ENCODE measurements around the gene TMEM179B.
A peak's percentile ranks its signal among the peaks of the same experiment; 100 is the strongest.
"Not testable (repeated sequence)": the region's sequence is repeated elsewhere in the genome, so short reads cannot be mapped to it uniquely, and the experiment has no call there.

Gene TMEM179B

DNA sequence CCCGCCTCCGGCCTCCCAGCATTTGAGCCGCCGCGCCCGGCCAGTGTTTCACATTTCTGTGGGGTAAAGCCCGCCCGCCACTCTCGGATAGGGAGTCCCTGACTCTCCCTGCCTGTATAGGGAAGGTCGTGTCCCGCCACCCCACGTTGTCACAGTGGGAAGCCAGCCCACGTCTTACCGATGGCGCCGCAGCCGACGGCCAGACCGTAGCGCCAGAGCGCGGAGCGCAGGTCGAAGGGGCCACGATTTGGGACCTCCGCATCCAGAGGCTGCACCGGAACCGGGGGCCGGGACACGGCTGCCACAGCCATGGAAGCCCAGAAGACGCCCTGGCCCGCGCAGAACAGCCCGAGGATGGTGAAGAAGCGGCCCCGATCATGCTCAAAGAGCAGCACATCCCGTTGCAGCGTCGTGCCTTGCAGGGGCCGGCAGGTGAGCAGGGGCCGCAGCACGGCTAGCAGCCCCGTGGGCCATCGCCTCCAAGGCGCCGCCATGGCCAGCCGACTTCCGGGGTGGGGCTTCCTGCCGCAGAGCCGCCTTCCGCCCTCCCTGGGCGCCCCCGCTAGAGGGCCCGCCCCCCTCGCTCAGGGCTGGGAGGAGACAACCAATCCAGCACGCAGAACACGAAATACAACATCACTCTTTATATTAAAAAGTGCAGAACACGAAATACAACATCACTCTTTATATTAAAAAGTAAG is 4.4 kb downstream of the TMEM179B start, which contains the start of gene TMEM223:
Gene TMEM223 (minus strand): TSS at position 506 of the 701 bp plus-strand sequence. CDS start 12 bp downstream, at position 494.
- peak; percentile 93 for DNase-seq

DNA sequence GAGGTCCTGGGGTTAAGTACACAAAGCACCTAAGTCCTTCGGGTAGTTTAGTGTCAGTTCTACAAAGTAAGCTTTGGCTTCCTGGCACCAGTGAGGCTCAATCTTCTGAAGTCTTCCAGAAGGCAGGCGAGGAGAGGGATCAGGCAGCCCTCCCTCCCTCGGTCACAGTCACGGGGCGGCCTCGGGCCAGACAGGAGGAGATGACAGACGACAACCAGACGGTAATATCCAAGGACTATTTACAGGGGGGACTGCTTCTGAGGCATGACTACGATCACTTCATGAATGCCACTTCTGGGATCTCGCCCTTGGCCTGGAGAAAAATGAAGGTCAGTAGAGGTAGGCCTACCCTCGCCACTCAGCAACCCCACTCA is 5.0 kb downstream of the TMEM179B start:
- DNase-seq = no peak

DNA sequence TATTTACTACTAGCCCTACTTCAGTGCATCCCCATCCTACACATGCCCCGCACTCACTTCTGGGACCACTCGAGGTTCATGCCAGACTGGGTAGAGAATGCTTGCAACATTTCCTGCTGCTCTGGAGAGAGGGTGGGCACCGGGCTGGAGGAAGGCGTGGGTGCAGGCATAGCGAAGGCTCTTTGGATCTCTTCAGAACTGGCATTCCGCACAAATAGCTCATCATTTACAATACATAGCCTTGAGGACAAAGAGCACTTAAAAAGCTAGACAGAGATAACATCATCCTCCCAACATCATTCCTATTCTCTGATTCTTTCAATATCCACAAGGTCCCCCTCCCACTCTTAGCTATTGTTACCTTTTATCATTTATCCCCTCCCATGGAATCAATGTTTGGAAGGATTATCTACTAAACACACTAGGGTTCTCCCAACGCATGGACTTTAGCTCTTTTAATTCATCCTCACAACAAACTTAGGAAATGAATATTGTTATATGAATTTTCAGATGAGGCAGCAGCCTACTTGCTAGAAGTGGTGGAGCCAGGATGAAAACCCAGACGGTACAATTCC is 7.1 kb downstream of the TMEM179B start:
- DNase-seq = no peak

DNA sequence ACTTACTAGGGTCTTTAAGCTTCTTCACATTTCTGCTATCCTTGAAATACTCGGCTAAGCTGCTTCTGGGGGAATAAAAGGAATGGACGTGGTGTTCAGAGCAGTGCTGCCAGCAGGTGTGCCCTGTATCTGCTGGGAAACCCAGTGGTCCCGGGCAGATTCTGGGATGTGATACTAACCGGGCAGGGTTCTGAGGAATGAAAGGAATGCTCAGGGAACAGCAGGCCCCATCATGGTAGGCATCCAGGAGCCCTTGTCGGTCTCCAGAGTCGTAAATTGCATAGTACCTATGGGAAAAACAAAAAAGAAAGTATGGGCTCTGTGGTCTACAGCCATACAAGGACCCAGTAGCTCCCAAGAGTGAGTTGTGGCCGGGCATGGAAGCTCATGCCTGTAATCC is 9.1 kb downstream of the TMEM179B start:
- no peak for DNase-seq

DNA sequence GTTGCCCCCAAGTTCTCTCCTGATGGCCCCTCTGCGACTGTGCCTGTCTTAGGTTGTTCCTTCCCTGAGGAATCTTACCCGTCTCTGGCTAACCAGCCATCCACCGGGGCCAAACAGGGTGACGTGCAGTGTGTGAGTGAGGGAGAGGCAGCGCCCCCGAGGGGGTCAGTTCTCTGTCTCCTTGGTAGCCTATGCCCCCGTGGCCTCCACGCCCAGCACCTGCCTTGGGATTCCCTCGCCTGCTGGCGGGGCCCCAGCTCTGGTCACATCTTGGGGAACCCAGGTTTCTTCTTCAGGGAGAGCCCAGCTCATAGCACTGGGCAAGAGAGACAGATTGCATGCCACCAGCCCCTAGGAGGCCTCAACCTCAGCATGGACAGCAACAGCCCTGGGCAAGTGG is 12.3 kb downstream of the TMEM179B start:
- DNase-seq = no peak

DNA sequence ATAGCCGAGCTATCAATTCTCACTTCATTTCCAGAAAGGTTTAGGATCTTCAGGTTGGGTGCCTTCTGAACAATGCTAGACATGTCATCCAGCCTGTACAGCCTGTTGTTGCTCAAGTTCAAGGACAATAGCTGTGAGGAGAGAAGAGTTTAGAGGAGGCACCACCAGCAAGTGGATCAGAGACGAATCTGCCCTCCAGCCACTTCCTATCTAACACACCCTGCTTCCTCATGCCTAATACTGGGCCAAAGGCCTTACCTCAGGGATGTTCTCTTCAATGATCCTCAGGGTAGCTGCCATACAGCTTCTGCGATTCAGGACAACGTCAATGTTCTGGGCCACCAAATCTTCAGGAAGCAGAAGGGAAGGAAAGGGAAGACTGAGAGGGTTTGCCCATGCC is 13.9 kb downstream of the TMEM179B start:
- DNase-seq = no peak

DNA sequence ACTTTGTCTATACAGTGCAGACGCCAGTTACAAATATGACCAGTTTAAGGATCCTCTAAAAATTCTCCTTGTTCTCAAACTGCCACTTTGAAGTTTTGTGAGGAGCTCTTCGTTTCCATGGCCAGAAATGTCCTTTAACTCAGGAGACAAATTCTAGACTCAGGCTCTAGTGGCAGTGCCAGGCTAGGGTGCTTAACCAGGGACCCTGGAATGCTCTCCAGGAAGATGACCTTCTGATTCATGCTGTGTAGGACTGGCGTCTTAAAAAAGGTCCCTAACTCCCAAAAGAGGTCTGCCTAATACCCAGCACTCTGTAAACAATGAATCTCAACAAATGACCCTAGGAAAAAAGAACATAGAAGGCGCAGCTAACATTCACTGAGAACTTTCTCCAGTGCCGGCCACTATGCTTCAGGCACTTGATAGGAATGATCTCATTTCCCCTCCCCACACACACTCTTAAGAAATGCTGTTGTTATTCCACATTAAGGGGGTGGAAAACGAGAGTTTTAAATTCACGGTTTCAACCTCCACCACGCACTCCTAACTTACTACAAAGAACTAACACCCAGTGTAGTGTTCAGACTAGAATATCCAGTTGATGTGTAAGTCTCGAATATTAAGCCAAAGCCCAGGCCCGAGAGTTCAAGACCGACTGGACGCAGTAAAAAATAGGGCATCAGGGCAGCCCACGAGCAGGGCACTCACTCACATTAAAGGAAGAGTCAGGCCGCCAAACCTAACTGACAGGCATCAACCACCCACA is 17.3 kb downstream of the TMEM179B start:
- peak; percentile 18 for DNase-seq

DNA sequence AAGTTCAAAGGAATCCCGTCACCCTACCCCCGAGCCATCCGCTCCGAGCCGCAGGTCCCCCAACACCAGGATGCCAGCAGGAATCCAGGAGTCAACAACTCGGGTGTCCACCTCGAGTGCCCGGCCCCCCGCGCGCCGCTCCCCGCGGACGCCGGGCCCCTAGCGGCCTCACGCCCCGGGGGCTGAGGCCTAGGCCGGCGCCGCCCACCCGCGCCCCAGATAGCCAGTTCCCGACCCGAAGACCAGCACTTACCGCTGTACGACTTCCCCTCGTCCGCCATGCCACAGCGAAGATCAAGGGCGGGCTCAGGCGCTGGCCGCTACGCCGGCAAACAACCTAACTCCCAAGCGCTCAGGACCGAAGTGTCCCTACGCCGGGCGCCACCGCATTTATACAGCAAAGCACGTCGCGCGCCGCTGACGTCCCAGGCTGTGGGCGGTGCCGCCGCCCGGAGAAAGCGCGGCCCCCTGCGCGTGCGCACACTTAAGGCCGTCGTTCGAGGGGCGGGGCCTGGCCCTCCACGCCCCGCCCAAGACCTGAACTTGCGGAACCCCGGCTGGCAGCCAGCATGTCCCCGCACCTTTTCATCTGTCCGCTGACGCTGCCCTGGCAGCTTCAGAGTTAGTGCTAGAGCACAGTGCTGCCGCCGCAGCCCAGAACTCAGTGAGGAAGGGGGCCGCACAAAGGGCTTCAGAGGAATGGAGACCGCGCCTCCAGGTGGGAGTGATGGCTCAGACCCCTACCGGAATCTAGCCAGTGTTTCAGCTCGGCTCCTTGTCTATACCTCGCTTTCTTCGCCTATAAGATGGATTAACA is 18.1 kb downstream of the TMEM179B start, which contains the start of gene NXF1:
Gene NXF1 (minus strand): TSS at position 365 of the 817 bp plus-strand sequence. CDS start 84 bp downstream, at position 281.
- peak; percentile 97 for DNase-seq

DNA sequence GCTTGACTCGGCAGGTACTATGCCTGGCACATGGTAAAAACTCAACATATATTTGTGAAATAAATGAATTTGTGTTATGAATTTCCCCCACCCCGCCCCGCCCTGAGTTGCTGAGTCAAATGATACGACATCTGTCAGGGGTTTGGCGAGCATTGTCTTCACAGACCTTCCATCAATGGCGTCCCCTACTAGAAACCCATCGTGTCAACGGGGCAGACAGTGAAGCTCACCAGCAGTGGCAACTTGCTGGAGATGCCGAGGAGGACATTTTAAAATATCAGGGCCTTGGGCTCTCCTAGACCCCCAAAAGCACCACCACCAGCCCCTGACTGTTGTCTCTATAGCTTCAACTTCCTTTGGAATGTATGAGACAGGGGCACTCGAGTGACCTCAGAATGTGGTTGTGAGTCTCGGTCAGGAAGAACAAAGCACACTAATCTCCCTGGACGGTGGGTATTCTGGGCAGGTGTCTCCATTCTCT is 18.8 kb downstream of the TMEM179B start:
- DNase-seq = peak; percentile 46

DNA sequence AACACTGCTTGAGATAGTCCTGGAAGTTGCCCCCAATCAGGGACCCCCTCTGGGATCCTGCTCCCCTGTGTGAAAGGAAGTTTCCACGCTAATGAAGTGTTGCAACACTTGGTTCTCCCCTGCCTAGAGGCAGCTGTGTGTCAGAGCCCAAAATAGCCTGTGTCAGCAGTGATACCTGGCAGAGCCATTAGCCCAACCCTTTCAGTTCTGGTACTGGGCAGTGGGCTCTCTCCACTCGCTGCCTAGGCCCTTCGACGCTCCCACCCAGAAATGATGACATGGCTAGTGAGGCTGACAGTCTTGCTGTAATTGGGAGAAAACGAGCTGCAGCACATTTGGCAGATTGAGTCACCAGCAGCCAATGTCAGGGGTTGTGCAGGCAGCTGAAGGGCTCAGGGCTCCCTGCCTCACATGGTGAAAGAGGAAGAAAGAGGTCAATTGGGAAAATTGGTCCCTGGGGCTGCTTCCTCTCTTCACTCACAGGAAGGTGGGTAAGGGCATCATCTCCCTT is 19.5 kb downstream of the TMEM179B start:
- no peak for DNase-seq

DNA sequence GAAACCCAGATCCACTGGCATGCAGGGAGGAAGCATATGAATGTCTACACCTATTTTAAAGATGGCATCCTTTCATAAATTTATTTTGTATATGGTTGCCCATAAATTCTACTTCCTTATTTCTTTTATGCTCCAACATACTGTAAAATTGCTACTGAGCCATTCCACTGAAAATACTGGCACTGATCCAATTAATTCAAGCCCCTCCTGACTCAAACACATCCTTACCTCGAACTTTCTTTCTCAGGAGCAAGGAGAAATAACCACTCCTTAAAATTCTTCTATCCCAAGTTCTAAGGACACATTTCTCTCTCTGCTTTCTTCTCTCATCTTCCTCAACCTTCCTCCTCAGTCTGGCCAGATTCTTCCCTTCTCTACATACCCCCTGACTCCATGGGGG is 23.5 kb downstream of the TMEM179B start:
- no peak for DNase-seq

DNA sequence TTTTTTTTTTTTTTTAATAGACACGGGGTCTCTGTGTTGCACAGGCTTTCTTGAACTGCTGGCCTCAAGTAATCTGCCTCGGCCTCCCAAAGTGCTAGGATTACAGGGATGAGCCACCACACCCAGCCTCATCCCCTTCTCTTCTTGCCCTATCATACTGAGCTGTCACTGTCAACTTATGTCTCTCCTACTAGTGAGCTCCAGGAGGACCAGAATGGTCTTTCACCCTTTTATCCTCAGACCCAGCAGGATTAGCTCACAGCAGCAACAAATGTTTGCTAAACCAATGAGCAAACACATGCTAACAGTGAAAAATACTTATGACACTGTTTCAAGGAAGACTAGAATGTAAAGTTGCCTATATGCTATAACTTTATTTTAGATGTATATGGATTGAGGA is 24.5 kb downstream of the TMEM179B start:
- no peak for DNase-seq

DNA sequence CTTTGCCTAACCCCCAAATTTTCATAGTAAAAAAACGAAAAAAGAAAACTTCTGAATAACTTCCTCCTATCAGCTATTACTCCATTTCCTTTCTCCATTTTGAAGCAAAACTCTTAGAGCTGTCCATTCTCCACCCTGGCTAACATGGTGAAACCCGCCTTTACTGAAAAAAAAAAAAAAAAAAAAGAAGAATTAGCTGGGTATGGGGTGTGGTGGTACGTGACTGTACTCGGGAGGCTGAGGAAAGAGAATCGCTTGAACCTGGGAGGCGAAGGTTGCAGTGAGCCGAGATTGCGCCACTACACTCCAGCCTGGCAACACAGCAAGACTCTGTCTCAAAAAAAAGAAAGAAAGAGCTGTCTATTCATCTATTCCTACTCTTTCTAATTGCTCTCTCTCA is 29.4 kb downstream of the TMEM179B start:
- DNase-seq = no peak

DNA sequence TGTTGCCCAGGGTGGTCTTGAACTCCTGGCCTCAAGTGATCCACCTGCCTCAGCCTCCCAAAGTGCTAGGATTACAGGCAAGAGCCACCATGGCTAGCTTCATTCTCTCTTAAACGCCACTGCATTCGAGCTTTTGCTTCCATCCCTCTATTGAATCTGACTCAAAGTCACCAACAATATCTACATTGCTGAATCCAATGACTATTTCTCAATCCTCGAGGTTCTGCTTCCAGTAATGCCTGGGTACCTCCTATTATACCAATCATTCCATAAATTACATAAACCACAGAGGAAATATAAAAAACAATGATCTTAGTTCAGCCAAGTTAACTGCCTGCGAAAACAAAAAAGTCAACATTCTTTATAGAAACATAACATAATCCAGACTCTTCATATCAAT is 29.9 kb downstream of the TMEM179B start:
- no peak for DNase-seq

DNA sequence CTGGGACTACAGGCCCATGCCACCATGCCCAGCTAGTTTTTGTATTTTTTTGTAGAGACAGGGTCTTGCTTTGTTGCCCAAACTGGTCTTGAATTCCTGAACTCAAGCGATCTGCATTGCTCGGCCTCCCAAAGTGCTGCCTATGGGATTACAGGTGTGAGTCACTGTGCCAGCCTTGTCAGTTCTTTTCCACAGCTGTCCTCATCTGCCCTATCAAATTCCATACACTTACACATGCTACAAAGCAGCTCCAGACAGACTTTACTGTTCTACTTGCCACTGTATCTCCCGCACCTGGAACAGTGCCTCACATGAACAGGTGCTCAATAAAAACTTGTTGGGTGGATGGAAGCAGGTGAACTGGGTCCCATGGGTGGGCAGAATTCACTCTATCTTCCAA is 36.5 kb downstream of the TMEM179B start:
- DNase-seq = no peak

DNA sequence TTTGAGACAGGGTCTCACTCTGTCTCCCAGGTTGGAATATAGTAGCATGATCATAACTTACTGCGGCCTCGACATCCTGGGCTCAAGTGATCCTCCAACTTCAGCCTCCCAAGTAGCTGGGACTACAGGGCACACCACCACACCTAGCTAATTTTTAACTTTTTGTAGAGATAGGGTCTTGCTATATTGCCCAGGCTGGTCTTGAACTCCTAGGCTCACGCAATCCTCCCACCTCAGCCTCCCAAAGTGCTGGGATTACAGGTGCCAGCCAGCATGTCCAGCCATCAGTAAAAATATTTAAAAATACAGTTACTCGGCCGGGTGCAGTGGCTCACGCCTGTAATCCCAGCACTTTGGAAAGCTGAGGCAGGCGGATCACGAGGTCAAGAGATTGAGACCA is 40.9 kb downstream of the TMEM179B start:
- DNase-seq = not testable (repeated sequence)

DNA sequence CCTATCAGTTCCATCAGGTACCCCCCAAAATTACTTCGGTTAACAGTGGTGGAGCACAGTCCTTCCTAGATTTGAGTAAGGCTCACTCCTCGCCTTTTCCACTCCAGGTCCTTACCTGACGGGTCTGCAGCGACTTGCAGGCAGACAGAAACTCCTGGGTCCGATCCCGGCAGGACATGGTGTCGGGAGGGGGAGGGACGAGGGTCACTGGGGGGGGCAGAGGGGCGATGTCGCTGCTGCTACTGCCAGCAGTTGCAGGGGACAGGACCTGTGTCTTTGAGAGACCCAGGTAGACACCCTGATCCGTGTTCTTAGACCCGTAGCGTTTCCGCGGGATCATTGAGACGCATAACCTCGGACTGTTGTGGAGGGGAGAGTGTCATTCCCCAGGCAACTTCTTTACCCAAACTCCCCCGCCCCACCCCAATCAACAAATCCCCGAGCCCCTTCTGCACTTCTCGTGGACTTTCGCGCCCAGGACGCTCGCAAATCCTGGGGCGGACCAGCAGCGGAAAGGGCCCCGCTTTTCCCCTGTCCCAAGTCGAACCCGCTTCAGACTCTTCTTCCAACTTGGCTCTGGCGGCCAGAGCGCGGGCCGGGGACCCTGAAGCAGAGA is 43.8 kb downstream of the TMEM179B start:
- no peak for DNase-seq

DNA sequence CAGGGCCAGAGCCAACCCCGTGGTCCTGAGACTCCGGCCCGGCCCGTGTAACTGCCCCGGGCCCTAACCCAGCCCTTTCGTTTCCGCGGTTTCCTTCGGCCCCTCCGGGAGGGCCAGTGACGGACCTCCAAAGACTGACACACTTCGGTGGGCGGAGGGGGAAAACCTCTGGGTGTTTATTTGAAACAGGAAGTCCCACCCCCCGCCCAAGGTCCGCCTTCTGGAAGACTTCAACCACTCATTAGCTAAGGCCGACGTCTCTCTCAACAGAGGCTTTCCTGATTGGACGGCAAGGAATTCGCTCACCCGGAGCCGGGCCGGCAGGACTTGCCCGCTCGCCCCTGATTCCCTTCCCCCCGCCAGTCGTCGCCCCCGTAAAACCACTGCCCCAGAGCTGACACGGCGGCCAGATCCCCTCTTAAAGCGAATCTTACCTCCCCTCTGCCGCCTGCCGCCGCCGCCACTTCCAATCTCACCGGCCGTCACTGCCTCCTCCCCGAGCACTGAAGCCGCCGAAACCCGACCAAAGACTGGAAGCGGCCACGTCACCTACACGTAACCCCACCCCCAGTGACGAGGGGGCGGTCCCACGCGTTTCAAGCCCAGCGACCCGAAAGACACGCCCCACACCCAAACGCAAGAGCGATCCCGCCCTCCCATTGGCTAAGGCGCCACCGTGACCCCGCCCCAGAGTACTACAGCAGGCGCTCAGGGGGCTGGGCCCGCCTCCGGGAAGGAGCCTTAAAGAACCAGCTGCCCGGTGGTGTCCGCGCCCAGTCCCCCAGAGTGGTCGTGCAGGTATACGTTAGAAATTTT is 44.5 kb downstream of the TMEM179B start, which contains the start of gene STX5:
Gene STX5 (minus strand): TSS at position 532 of the 816 bp plus-strand sequence. CDS start 808 bp downstream, outside the sequence.
- peak; percentile 99 for DNase-seq

DNA sequence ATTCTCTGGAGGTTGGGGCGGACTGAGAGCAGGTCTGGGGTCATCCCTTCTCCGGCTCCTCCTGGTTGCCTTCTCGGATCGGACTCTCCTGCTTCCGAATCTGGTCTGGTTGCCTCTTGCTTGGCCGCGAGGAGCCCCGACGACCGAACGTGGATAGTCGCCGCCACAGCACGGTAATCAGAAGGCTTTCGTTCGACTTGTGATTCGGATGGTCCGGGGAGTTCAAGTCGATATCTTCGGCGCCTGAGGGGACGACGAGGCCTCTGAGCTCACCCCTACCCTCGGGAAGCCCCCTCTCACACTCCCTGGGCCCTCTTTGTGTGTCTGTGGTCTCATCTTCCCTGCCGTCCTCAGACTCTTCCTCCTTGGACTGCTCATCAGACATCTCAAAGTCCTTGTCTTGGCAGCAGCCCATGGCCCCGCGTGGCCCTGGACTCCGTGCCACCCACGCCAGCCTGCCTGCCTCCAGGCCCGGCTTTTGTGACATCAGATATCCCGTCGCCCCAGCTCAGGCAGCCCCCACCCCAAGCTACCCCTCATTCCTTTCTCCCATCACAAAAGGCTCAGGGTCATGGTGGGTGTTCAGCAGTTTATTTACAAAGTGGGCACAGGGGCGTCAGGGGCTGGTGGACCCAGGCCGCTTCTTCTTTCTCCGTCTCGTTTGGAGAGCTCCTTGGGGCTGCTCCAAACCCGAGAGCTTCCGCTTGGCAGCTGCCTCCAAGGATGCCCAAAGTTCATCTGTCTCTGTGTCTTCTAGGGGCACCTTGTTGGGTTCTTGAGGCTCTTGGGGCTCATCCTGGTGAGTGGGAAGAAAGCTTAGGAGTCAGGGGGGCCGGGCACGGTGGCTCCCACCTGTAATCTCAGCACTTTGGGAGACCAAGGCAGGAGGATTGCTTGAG is 45.4 kb downstream of the TMEM179B start, which contains the start of gene TEX54:
Gene TEX54 (minus strand): TSS at position 506 of the 899 bp plus-strand sequence.
- no peak for DNase-seq

DNA sequence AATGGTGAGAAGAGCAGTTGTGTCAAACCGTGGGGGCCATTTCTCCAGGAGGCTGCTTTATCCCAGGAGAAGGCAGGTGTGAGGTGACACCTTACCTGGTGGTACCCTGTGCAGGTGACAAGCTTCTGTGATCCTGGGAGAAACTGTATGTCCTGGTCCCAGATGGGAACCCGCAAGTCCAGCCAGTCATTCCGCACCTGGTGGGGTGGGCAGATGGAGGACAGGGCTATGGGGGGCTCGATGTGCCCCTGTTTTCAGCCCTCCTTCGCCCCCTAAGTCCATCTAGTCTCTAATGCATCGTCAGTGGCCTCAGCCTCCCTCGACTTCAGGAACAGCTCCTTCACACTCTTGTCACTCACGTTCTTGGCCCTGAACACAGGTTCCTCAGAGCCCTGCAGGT is 48.1 kb downstream of the TMEM179B start:
- DNase-seq = no peak
